NCI-H1105 treated with DMSO at 0.1 percent for 48 hours (cell line): ENCODE measurements around the gene FAM181B.

ENCODE experiments used
- DNase-seq: peaks from one replicate; lab custom pipeline; 2025; lab: John Stamatoyannopoulos, UW

Gene FAM181B, protein sequence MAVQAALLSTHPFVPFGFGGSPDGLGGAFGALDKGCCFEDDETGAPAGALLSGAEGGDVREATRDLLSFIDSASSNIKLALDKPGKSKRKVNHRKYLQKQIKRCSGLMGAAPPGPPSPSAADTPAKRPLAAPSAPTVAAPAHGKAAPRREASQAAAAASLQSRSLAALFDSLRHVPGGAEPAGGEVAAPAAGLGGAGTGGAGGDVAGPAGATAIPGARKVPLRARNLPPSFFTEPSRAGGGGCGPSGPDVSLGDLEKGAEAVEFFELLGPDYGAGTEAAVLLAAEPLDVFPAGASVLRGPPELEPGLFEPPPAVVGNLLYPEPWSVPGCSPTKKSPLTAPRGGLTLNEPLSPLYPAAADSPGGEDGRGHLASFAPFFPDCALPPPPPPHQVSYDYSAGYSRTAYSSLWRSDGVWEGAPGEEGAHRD

DNA sequence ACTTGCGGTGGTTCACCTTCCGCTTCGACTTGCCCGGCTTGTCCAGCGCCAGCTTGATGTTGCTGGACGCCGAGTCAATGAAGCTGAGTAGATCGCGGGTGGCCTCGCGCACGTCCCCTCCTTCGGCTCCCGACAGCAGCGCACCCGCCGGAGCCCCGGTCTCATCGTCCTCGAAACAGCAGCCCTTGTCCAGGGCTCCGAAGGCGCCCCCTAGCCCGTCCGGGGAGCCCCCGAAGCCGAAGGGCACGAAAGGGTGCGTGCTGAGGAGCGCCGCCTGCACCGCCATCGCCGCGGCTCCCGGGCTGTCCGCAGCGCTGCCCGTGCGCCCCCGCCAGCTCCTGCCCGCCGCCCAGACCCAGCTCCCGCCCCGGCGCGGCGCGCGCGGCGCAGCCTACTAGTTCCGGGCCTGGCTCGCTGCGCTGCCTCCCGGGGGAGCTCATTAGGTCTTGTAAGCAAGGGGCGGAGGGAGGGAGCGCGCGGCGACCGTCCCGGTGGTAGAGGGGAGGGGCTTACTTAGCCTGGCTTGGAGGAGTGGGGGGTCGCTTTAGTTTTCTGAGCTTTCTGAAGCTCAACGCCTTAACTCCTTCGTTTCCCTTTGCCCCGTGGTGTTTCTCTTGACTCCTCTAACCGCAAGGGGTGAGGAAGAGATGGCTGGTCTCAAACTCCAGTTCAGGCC lies at the start of gene FAM181B:
TSS of gene FAM181B (minus strand) at position 421 of the 676 bp plus-strand sequence. CDS start at position 286, 135 bp downstream.
- peak; percentile 69 for DNase-seq

GRCh38 chr11:82782825-82783374 lies 49.2 kb upstream of the FAM181B start:
- DNase-seq: no peak

DNA sequence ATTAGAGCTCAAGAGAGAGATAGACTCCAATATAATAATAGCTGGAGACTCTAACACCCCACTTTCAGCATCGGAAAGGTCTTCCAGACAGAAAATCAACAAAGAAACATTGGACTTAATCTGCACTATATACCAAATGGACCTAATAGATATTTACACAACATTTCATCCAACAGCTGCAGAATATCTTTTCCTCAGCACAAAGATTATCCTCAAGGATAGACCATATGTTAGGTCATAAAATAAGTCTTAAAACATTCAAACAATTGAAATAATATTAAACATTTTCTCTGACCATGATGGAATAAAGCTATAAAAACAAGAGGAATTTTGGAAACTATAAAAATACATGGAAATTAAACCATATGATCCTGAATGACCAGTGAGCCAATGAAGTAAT lies 45.1 kb upstream of the FAM181B start:
- no peak for DNase-seq

GRCh38 chr11:82776377-82776776 lies 42.7 kb upstream of the FAM181B start:
- DNase-seq: no peak

DNA sequence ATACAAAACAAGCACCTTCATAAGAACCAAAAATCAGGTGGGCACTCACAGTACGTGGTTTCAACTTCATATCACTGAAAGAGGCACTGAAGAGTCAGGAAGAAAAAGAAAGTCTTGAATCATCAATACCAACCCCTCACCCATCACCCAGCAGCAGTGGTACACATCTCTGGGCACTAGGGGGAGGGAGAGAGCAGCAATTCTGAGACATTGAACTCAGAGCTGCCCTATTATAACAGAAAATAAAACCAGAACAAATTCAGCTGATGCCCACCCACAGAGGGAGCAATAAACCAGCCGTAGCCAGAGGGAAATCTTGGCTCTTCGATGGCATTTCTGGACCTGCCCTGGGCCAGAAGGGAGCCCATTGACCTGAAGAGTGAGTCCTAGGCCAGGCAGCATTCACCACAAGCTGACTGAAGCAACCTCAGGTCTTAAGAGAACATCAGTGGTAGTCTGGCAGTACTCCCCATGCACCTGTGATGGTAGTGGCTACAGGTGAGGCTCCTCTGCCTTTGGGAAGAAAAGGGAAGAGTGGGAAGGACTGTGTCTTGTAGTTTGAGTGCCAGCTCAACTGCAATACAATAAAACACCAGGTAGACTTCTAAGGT lies 42.2 kb upstream of the FAM181B start:
- no peak for DNase-seq

DNA sequence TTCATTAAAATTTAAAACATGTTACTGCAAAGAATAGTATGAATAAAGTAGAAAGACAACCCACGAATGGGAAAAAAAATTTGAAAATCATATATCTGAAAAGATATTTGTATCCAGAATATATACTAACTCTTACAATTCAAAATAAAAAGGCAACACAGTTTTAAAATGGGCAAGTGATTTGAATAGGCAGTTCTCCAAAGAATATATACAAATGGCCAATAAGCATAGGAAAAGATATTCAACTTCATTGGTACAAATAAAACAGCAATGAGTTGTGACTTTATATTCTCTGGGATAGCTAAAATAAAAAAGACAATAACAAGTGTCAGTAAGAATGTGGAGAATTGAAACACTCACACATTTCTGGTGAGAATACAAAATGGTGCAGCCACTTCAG lies 41.6 kb upstream of the FAM181B start:
- DNase-seq: no peak

DNA sequence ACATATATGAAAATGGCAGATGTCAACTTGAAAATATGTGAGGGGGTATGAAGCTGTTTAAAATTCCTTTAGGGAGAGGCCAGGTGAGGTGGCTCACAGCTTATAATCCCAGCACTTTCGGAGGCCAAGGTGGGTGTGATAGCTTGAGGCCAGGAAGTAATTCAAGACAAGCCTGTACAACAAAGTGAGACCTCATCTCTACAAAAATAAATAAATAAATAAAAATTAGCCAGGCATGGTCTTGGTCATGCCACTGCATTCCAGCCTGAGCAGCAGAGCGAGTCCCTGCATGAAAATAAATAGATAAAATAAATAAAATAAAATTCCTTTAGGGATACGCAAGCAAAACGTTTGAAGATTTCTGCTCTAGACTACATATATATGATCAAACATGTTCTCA lies 38.1 kb upstream of the FAM181B start:
- no peak for DNase-seq

DNA sequence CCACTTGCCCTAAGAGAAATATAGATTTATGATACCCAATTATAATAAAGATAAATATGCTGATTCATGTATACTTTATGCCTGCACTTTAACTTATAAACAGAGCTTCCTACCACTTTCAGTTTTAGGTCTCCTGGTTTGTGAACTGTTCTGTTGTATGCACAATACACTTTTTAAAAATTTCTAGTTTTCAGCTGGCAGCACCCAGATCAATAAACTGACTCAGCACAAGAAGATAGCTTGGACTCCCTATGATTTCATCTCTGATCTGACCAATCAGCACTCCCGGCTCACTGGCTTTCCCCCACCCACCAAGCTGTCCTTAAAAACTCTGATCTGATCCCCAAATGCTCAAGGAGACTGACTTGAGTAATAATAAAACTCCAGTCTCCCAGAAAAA lies 33.5 kb upstream of the FAM181B start:
- no peak for DNase-seq

DNA sequence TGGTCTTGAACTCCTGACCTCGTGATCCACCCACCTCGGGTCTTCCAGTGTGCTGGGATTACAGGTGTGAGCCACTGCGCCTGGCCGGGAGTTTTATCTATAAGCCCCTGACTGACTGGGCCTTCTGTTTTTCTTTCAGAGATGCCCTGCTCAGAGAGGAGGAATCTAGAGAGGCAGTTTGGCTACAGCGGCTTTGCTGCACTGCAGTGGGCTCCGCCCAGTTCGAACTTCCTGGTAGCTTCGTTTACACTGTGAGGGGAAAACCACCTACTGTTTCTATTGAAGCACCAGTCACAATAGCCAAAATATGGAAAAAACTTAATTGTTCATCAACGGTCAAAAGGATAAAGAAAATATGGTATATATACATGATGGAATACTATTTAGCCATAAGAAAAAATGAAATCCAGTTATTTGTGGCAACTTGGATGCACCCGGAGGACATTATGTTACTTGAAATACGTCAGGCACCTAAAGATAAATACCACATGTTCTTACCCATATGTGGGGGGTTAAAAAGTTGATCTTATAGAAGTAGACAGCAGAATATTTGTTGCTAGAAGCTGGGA lies 31.9 kb upstream of the FAM181B start:
- no peak for DNase-seq

- no peak for DNase-seq
These were observed 29.5 kb upstream of the FAM181B start for GRCh38 chr11:82763167-82763566.

GRCh38 chr11:82759649-82760048 lies 26.0 kb upstream of the FAM181B start:
- DNase-seq: no peak

DNA sequence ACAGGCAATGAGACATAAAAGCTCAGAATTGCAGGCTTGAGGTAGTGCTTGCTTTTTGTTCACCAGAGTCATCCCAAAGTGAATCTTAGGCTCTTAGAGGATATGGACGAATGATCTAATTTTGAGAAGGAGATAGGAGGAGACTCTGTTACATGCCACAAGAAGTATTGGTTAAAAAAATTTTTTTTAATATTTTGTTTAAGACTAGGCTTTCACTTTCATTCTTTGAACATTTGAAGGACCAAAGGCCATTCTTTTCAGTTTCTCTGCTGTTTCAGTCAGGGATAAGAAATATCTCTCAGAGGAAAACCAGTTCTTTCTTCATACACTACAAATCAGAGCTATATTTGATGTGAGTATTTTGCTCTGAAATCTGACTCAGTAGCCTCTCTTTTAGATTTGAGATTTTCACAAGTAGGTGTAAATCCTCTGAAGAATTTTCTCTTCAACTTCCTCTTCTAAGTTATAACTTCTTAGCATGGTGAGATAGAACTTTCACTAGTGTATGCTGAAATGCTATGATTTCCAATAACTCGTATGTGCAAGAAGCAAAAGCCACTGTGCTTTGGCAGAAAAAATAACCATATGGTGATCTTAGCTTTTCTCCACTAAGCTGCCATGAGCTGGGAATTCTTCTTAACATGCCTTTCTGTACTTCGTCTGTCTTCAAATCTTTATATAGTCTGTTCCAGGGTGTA lies 24.1 kb upstream of the FAM181B start:
- DNase-seq: no peak

- DNase-seq: no peak
These were observed 23.3 kb upstream of the FAM181B start for GRCh38 chr11:82756765-82757639.

GRCh38 chr11:82754410-82754809 lies 20.7 kb upstream of the FAM181B start:
- no peak for DNase-seq

DNA sequence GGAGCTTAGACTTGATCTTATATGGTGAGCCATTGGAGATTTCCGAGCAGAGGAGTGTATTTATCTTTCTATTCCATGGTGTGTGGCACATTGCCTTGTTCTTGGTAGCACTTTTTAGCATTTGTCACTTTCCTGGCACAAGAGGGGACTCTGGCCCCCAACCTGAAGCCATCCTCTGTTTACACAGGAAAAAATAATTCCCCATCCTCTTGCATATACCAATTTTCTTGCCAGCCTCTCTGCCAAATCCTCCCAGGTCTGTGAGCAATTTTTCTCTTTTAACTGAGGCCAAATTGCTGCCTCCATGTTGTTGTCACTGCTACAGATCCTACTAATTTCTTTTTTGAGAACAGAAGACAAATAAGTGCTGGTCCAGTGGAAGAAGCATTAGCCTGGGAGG lies 20.3 kb upstream of the FAM181B start:
- no peak for DNase-seq

DNA sequence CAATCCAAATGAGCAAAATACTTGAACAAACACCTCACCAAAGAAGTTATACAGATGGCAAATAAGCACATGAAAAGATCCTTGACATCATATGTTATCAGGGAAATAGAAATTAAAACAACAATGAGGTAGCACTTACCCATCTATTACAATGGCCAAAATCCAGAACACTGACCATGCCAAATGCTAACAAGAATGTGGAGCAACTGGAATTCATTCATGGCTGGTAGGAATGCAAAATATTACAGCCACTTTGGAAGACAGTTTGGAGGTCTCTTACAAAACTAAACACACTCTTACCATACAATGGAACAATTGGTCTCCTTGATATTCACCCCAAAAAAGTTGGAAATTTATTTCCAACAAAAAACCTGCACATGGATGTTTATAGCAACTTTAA lies 19.1 kb upstream of the FAM181B start:
- no peak for DNase-seq

- no peak for DNase-seq
These were observed 17.0 kb upstream of the FAM181B start for GRCh38 chr11:82750643-82751139.

DNA sequence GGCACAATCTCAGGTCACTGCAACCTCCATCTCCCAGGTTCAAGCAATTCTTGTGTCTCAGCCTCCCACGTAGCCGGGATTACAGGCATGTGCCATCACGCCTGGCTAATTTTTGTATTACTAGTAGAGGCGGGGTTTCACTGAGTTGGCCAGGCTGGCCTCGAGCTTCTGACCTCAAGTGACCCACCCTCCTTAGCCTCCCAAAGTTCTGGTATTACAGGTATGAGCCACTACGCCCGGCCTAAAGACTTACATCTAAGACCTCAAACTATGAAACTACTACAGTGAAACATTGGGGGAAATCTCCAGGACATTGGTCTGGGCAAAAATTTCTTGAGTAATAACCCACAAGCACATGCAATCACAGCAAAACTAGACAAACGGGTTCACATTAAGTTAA lies 13.8 kb upstream of the FAM181B start:
- no peak for DNase-seq

- no peak for DNase-seq
These were observed 4.4 kb upstream of the FAM181B start for GRCh38 chr11:82738091-82738490.

DNA sequence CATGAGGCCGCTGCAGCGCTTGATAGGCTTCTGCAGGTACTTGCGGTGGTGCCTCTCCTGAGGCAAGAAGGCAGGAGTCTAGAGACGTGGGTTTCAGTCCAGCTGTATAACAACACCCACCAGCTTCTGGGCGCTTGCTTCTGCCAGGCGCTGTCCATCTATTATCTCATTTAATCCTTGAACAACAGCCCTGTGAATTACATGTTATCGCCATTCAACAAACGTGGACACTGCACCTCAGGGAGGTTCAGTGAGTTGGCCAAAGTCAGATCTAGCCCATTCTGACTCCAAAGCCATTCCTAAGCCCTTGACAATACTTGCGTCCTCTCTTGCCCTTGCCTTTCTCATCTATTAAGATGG lies 436 bp upstream of the FAM181B start:
- no peak for DNase-seq
